Coronary artery (tissue), 2 donors: ENCODE measurements around the gene CACNA2D3.

Experiments
- DNase-seq: peaks from one replicate; pipeline ENCODE4 v3.0.0-alpha.2; 2017; ENCODE audit warnings: low spot score
- H3K27ac ChIP-seq, 2 donors: fragments of 200-600 bp; sonication (generic); one replicate each; pipeline ENCODE4 v1.5.1; 2016 to 2019
- H3K4me3 ChIP-seq: fragments of 200-600 bp; sonication (generic); 2 replicates; pipeline ENCODE4 v1.5.1; 2016; ENCODE audit warnings: mild to moderate bottlenecking, moderate library complexity
- TF ChIP-seq, protein P1 (sequence below): fragments of 200-600 bp; sonication (generic); IDR thresholded peaks from one replicate; pipeline ENCODE4 v1.5.1; 2019; ENCODE audit warnings: antibody characterized with exemption

The CACNA2D3 gene

DNA sequence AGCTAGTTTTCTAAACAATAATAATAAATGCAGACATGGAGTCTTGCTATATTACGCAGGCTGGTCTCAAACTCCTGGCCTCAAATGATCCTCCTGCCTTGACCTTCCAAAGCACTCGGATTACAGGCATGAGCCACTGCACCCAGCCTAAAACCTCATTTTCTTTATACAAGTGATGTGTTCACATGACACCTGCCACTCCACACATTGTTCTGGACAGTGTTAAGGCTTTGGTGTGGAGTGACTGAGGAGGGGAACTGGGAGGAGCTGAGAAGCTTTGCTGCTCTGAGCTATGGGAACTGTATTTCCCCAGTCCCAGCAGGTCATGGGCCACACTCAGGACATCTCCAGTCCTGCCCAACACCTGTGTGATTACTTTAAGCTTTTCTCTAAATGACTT lies 425.5 kb downstream of the CACNA2D3 start:
- TF ChIP-seq, protein P1, sequence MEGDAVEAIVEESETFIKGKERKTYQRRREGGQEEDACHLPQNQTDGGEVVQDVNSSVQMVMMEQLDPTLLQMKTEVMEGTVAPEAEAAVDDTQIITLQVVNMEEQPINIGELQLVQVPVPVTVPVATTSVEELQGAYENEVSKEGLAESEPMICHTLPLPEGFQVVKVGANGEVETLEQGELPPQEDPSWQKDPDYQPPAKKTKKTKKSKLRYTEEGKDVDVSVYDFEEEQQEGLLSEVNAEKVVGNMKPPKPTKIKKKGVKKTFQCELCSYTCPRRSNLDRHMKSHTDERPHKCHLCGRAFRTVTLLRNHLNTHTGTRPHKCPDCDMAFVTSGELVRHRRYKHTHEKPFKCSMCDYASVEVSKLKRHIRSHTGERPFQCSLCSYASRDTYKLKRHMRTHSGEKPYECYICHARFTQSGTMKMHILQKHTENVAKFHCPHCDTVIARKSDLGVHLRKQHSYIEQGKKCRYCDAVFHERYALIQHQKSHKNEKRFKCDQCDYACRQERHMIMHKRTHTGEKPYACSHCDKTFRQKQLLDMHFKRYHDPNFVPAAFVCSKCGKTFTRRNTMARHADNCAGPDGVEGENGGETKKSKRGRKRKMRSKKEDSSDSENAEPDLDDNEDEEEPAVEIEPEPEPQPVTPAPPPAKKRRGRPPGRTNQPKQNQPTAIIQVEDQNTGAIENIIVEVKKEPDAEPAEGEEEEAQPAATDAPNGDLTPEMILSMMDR: no peak
- Histone ChIP-seq H3K4me3 (no peak overlapping the region), H3K27ac (no peak overlapping the region)
- no peak for DNase-seq

DNA sequence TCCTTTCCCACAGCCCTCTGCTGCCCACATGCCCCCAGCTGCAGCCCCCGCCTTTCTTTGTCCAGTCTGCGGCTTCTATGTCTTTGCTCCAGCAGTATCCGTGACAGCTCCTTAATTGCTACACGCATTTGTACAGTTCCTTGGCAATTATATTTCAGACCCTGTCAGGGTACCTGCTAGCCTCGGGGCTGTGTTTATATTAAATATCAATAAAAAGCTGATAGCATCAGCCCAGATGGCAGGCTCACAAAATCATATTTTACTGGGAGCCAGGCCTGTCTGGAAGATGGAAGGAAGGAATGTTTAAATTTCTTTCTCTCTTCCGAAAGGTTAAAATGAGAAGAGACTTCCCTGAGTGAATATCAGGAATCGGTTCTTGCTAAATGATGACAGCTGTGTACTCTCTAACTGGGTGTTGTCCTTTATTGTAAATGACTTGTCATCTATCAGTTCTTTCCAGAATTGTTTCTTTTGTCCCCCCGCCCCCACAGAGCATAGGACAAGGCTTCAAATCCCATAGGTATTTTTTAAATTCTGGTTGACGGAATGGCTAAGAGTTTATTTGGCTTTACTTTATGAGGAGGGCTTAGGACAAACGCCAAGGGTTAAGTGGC lies 427.4 kb downstream of the CACNA2D3 start:
- TF ChIP-seq, protein P1: no peak
- no peak overlapping the region for H3K27ac ChIP-seq
- no peak for DNase-seq
- no peak overlapping the region for H3K4me3 ChIP-seq

DNA sequence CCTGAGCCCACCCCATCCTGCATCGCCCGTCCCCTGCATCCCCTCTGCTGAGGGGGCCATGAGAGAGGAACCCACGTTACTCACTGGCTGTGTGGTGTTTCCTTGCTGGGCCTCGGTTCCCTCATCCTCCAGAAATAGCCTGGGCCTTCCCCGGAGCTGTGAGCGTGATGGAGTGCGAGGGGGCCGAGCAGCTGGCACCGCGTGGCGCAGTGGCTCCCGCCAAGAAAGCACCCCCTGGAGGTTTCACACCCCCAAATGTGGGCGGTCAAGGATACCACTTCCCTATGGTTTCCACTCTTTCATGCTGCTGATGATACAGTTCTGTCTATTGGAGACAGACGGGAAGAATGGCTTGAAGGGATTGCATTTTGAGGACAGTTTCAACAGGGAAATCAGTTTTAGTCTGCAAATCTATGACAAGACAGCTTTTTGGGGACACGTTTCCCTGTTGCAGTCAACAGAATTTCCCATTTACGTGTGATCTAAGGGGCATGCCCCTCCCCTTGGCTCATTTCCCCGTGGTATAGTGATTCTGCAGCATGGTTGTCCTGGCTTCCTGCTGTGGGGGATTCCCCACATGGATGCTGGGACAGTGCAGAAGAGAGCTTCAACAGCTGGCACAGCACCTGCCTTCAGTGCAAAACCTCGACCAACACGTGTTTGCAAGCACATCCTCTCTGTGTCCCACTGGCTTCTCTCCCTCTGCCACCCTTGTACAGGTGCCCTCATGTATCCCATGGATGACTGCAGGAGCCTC lies 428.0 kb downstream of the CACNA2D3 start:
- no peak for DNase-seq
- TF ChIP-seq, protein P1: no peak
- Histone ChIP-seq H3K27ac (no peak overlapping the region), H3K4me3 (no peak overlapping the region)

DNA sequence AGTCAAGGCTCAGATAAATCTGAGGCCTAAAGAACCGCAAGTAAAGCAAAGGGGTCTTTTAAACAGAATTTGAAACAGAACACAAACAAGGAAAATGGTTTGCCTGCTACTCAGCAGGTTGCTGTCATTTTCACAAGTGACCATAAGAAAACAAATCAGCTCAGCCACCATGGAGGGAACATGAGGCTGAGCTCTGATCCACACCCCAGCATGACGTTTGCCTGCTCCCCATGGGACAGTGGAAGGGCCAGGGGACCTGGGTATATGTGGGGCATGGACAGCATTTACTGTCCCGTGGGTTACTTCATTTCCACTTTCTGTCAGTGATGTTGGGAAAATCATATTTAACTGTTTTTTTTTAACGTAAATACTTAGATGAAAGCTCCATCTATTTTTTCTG lies 434.3 kb downstream of the CACNA2D3 start:
- TF ChIP-seq, protein P1: no peak
- no peak for DNase-seq
- H3K4me3 ChIP-seq: no peak overlapping the region
- no peak overlapping the region for H3K27ac ChIP-seq

DNA sequence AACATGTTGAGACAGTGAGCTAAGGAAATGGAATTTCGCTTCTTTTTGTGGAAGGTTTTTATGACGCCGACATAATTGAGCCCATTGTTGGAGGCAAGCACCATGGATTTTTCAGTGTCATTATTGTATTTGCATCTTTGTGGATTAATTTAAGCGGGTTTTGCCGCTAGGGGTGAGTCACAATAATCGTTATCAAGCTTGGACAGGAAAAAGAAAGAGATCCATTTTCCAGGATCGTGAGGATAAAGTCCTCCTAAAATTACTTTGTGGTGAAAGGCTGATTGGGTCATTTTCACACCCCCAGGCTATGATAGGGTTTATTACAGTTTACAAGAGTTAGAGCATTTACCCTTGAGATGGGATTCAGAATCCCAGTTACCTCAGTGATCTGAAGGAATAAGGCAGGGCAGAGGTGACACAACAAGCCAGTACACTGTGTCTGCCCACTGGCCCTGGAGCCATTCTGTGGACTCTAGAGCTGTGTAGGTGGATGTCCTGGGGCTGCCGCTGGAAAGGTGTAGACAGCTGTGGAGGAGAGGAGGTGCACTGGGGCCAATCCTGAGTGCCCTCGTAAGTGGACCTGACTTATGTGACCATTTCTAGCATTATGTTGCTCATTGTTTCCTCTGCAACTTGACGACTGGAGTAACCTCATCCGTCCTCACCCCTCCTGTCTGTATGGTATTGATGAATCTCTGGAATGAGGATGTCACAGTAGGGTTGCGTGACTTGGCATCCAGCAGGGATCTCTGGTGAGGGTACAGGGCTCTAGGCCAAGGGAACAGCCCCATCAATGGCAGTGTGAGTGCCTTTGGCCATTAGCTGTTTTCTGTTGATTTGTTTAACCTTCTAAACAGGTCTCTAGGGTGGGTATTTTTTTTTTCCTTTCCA lies 435.4 kb downstream of the CACNA2D3 start:
- no peak overlapping the region for H3K4me3 ChIP-seq
- TF ChIP-seq, protein P1: no peak
- no peak overlapping the region for H3K27ac ChIP-seq
- DNase-seq: no peak

DNA sequence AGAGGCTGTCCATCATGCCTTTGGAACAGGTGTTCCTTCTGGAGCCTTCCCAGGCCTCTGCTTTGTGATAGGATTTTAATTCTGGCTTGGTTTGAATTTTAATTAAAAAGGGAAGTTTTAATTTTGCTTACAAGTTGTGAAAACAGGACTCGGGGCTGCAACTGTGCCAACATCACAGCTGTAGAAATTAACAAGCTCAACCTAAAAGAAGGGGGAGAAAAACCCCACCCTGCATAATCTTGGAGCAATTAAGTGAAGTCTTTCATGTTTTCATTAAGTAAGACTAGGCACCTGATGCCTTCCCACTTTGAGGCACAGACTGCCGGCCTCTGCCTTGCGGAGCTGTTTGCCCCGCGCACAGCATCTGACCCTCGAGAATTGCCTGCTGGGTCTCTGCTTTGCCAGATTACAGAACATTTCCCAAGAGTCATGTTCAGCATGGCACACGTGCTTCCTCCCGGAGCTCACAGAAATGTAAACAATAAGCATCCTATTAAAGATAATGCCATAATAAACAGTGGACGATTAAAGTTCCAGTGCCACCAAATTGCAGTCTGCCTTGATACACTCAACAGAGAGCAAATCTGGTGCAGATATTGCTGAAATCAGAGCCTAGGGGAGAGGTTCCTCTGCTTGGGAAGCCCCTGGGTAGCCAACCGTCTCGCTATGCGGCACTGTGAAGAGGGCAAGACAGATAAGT lies 441.3 kb downstream of the CACNA2D3 start:
- H3K27ac ChIP-seq: no peak overlapping the region
- no peak overlapping the region for H3K4me3 ChIP-seq
- DNase-seq: no peak
- TF ChIP-seq, protein P1: no peak
